ENCODE results near the gene UROS.

The UROS gene

GRCh38 chr10:125777806-125778205 lies 45.3 kb downstream of the UROS start:
- no peak for DNase-seq (ENCODE audit: low read depth in 1 of 2, low spot score in 1 of 2)
- in situ Hi-C loops (cut with HindIII; ENCODE audit: low pct_unique_long_range_greater_than_20kb, low sequenced_read_pairs) = no loop called here
- no peak for TF ChIP-seq JUND (IDR thresholded peaks at IDR 0.05; ENCODE audit: low read depth)

- no peak for DNase-seq (ENCODE audit: low read depth in 1 of 2, low spot score in 1 of 2)
- no peak for TF ChIP-seq JUND (IDR thresholded peaks at IDR 0.05; ENCODE audit: low read depth)
- in situ Hi-C loops (cut with HindIII; ENCODE audit: low pct_unique_long_range_greater_than_20kb, low sequenced_read_pairs) = no loop called here
Observed at GRCh38 chr10:125775491-125776106, 47.5 kb downstream of the UROS start, which contains the start of gene MMP21. TSS of gene MMP21 (minus strand) at chr10:125775821. CDS start at chr10:125775821, 0 bp downstream.

DNA sequence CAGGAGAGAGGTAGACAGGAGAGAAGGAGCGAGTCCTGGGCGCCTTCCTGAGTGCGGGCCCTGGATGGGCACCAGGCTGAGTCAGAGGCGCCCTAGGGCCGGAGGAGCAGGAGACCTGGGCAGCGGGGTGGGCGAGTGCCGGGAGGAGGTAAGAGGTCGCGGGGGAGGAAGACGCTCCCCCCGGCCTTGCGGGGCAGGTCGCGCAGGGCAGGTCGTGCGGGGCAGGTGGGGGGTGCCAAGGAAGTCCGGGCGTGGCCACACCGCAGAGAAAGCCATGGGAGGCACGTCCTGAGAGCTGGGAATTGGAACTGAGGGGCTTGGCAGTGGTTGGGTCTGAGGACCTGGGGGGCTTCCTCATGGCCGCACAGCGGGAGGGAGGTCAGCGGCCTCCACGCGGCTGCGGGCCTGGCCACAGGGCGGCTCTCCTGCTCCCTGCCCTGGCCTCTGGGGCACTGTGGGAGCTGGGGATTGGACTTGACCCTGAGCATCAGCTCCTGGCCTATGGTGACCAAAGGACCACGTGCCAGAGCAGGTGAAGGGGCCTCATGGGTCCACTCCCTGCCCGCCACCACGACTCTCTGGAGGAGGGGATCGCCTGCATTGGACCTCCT lies 48.4 kb downstream of the UROS start:
- no peak for TF ChIP-seq JUND (IDR thresholded peaks at IDR 0.05; ENCODE audit: low read depth)
- in situ Hi-C loops (cut with HindIII; ENCODE audit: low pct_unique_long_range_greater_than_20kb, low sequenced_read_pairs) = no loop called here
- DNase-seq (ENCODE audit: low read depth in 1 of 2, low spot score in 1 of 2) = no peak

GRCh38 chr10:125773687-125774543 lies 49.1 kb downstream of the UROS start:
- DNase-seq (ENCODE audit: low read depth in 1 of 2, low spot score in 1 of 2) = no peak
- in situ Hi-C loops (cut with HindIII; ENCODE audit: low pct_unique_long_range_greater_than_20kb, low sequenced_read_pairs) = no loop called here
- no peak for TF ChIP-seq JUND (IDR thresholded peaks at IDR 0.05; ENCODE audit: low read depth)

- TF ChIP-seq JUND (IDR thresholded peaks at IDR 0.05; ENCODE audit: low read depth) = no peak
- in situ Hi-C loops (cut with HindIII; ENCODE audit: low pct_unique_long_range_greater_than_20kb, low sequenced_read_pairs) = no loop called here
- DNase-seq (ENCODE audit: low read depth in 1 of 2, low spot score in 1 of 2) = no peak
Observed at GRCh38 chr10:125772864-125773180, 50.2 kb downstream of the UROS start.

GRCh38 chr10:125772112-125772863 lies 50.8 kb downstream of the UROS start:
- peak in 1 of 2 experiments; percentile 20 for DNase-seq (ENCODE audit: low read depth in 1 of 2, low spot score in 1 of 2)
- in situ Hi-C loops (cut with HindIII; ENCODE audit: low pct_unique_long_range_greater_than_20kb, low sequenced_read_pairs) = no loop called here

GRCh38 chr10:125770844-125771243 lies 52.2 kb downstream of the UROS start:
- in situ Hi-C loops (cut with HindIII; ENCODE audit: low pct_unique_long_range_greater_than_20kb, low sequenced_read_pairs) = no loop called here
- no peak for DNase-seq (ENCODE audit: low read depth in 1 of 2, low spot score in 1 of 2)
- TF ChIP-seq JUND (IDR thresholded peaks at IDR 0.05; ENCODE audit: low read depth) = no peak

More at GRCh38 chr10:125772112-125772863, 50.8 kb downstream of the UROS start:
- TF ChIP-seq JUND (IDR thresholded peaks at IDR 0.05; ENCODE audit: low read depth) = no peak

DNA sequence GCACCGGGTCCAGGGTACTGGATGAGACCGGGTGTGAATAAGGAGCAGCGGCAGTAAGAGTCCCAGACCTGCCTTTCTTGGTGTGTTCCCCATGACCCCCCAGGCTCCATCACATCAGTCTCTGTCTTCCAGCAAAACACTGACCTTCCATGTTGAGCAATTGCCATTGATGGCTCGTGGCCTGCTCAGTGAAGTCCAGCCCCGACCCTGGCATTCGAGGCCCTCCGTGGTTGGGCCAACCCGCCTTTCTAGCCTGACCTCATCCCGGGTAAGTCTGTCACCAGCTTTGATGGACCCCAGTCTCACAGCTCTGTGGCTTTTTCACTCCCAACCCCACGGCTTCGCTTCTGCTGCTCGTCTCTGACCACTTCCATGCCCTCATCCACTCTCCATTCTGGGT lies 53.9 kb downstream of the UROS start:
- in situ Hi-C loops (cut with HindIII; ENCODE audit: low pct_unique_long_range_greater_than_20kb, low sequenced_read_pairs) = no loop called here
- DNase-seq (ENCODE audit: low read depth in 1 of 2, low spot score in 1 of 2) = no peak
- no peak for TF ChIP-seq JUND (IDR thresholded peaks at IDR 0.05; ENCODE audit: low read depth)

DNA sequence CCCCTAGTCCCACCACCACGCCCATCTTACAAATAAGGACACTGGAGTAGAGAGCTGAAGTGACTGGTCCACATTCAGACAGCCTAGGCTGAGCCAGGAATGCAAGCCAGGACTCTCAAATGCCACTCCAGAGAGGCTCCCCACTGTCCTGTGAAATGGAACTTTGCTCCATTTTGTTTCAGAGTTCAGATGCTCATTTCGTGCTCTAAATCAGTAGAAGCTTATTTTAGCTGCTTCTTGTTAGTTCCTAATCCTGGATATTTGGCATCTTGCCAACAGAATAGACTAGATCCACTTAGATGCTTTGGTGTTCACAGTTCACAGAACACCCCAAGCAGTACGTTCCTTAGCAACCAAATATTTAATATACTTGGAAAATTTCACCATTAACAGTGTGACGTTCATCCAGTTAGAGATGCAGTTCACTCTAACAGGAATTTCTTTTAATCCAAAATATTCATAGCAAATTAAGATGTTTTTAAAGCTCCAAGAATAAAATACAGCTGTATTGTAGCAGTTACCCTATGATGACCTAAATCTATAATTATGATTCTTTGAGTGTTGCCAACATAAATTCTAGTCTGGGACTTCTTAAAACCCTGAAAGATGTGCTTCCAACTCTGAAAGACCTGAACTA lies 54.7 kb downstream of the UROS start:
- peak in 1 of 2 experiments; percentile 13 for DNase-seq (ENCODE audit: low read depth in 1 of 2, low spot score in 1 of 2)
- TF ChIP-seq JUND (IDR thresholded peaks at IDR 0.05; ENCODE audit: low read depth) = no peak
- in situ Hi-C loops (cut with HindIII; ENCODE audit: low pct_unique_long_range_greater_than_20kb, low sequenced_read_pairs) = no loop called here

- no peak for DNase-seq (ENCODE audit: low read depth in 1 of 2, low spot score in 1 of 2)
- in situ Hi-C loops (cut with HindIII; ENCODE audit: low pct_unique_long_range_greater_than_20kb, low sequenced_read_pairs) = no loop called here
- TF ChIP-seq JUND (IDR thresholded peaks at IDR 0.05; ENCODE audit: low read depth) = no peak
Observed at GRCh38 chr10:125766511-125766910, 56.5 kb downstream of the UROS start.

DNA sequence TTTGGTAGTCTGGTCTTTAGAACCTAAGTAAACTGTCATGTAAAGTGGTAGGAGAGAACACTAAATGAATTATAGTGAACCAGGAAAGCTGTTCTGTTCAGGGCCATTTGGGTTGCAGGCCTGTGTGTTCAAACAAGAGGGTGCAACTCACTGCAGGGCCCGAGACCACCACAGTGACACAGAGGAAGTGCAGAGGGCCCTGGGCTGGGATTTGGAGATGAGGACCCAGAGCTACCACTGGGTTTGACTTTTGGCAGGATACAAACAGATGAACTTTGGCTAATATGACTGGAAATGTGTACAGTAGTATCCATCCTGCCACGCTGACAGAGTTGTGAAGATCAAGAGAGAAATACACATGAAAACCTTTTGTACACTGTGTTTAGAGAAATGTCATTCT lies 57.2 kb downstream of the UROS start:
- no peak for DNase-seq (ENCODE audit: low read depth in 1 of 2, low spot score in 1 of 2)
- in situ Hi-C loops (cut with HindIII; ENCODE audit: low pct_unique_long_range_greater_than_20kb, low sequenced_read_pairs) = no loop called here
- TF ChIP-seq JUND (IDR thresholded peaks at IDR 0.05; ENCODE audit: low read depth) = no peak

Data from T47D (cell line).